Activated CD4-positive, alpha-beta T cell treated with anti-CD3 and anti-CD28 coated beads for 4 hours (primary cell): Measurements from ENCODE around the gene HIVEP1.
"Not testable (repeated sequence)": the region's sequence is repeated elsewhere in the genome, so short reads cannot be mapped to it uniquely, and the experiment has no call there.

Experiments
- DNase-seq, 2 donors: peaks; one replicate each; pipeline ENCODE4 v3.0.0-alpha.2; 2020

HIVEP1 gene

DNA sequence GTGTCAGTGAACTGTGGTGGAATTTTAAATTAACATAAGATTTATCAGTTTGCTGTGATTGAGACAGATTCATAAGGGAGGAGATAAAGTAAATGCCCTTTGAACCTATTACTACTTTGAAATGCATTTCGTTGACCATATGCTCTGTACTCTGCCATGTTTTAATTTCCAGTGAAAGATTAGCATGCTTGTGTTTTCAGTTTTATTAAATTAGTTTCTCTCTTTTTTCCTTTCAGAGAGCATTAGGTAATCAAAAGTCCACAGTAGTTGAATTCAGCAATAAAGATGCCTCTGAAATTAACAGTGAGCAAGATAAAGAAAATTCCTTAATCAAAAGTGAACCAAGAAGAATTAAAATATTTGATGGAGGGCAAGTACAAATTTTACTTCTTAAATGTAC lies 117.4 kb downstream of the HIVEP1 start:
- DNase-seq = no peak

DNA sequence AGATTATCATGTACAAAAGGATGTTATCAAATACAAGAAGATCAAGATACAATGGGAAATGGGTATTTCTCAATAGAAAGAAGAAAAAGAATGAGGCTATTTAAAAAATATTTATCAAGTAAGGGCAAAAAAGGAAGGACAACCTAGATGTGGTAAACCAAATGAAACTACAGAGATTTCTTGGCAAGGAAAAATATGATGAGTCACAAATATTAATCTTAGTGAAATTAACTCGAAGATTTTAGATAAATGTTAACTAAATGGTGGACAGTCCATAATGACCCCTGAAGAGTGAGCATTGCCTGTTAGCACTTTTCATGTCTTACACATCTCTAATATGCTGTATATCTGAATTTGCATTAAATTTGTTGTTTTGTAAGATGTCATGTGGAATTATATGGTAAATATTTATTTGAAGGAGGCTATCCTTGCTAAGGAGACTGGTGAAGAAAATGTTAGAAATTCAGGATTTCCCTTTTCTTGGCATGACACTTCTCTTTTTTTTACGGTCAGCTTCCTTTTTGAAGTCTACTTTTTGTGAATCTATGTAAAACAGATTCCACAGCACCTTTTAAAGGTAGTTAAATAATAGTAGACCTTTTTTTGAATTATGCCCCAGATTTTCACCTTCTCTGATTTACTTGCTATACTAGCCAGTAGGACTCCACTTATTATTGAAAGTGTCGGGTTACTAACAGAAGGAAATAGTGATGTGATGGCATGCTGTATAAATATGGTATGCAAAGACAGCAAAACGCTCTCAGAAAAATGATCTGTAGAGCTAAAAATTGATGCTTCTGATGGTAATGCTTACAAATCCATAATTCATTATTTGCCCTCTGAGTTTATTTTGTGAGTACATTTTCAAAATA lies 120.5 kb downstream of the HIVEP1 start:
- DNase-seq = no peak

DNA sequence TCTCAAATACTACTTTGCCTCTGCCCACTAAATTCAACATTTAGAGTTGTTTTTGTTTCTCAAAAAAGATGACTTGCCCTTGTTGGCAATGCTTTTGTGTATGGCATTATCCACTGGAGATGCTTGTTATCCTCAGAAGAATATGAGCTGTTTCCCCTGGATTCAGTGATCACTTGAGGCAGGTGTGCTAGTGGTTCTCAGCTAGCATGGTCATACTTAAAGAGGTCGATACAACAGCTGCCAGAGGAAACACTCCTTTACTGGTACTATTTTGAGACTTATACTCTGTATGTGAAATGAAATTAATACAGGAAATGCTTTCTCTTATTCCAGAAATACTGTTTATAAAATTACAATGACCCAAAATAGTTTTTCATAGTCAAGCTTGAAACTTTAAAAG lies 122.5 kb downstream of the HIVEP1 start:
- DNase-seq = no peak

DNA sequence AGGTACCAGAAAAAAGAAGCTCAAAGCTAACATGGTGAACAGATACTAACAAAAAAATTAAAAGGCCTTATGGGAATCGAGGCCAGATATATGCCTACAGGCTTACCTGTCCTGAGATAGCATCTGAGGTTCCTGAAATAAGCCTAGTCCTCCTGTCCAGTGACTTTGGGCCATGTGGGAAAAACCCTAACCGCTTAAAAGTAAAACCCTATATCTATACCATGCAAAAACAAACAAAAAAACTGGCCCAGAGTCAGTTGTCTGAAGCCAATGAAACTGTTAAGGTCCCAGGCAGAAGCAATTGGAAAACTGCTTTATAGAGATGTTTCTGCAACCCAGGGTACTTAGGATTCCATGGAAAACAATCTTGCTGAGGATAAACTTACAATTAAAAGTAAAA lies 122.9 kb downstream of the HIVEP1 start:
- DNase-seq = no peak

DNA sequence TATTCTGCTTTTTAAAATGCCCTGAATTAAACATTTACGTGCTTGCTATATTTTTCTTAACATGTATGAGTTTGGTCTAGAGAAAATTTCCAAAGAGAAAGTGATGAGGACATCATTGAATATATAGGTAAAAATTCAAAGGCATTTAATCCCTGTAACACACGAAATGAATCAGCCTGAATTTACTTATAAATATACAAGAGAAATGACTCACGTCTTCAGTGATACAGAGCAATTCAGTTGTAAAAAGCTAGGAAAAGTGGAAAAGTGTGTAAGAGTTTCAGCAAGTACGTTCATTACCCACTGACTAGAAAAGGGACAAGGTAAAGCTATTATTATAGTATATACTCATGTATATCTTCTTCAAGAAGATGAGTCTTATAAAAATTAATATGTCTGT lies 124.8 kb downstream of the HIVEP1 start:
- DNase-seq = no peak

DNA sequence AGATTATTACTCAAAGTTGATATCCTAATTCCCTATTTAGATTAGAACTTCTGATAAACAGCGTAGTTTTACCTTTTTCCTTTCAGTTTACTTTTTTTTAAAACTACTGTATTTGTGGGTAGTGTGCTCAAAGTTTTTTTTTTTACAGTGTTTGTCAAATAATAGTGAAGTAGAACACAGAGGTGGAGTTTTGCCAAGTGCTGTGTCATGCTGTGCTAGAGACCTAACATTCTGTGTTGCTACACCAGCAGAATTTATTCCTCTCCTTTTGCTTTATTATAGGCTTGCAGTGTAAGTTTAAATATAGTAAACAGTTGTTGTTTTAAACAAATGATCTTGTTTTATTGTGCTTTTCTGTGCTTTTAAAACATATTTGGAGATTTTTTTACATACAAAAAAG lies 125.4 kb downstream of the HIVEP1 start:
- no peak for DNase-seq

DNA sequence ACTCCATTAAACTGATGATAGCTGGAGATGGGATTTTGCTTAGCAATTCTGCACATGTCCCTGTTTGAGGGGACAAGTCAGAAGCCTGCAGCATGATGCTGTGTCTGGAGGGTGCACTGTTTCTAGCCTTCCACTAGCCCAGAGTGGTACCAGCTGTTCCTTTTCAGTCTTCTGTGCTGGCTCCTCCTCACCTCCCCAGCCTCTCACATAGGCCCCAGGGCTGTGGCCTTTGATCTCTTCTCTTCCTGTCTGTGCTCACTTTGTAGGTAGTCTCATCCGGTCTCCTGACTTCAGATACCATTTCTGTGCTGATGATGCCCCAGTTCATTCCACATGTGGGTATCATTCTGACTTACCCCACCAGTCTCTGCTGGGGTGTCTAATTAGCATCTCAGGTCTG lies 126.3 kb downstream of the HIVEP1 start:
- DNase-seq = no peak

DNA sequence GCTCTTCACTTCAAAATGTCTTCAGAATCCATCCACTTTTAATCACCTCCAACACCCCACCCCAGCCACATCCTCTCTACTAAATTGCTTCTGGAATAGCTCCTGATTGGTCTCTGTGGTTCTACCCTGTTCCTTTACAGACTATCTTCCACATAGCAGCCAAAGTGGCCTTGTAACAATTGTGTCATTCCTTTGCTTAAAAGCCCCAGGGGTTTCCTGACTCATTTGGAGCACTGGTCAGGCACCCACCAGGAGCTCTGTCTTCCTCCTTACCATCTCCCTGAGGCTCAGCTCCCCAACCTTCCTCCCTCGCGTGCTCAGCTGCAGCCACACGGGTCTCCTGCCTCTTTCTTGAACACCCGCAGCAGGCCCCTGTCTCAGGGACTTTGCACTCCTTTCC lies 126.8 kb downstream of the HIVEP1 start:
- no peak for DNase-seq

DNA sequence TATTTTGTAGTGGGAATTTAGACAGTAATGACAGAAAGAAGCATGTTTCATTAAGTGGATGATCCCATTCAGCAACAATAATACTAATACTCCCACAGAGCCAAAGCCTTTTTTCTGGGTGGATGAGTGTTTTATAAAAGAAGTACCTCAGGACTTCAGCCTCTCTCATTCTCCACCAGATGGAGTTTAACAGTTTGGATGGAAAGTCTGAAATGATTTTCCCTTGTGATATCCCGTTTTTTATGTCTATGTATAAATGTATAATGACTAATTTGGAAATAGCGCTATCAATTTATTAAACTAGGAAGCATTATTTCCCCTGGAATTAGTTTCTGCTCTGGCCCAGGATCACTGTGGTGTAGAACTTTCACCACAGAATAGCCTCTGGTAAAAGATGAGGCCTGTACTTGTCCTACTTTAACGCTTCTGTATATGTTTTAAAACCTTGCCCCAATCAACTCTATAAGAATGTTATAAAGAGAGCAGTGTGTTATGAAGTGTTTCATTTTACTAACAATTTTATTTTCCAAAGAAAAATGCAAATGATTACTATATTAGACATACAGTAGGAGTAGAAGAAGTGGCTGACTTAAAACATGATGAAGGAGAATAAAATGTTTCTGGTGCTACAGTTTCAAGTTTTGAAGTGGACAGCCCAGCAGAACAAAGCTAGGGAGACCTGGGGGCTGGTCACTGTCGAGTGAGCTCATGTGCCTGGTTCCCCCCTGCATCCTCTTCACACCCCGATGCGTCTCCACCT lies 135.6 kb downstream of the HIVEP1 start:
- no peak for DNase-seq

DNA sequence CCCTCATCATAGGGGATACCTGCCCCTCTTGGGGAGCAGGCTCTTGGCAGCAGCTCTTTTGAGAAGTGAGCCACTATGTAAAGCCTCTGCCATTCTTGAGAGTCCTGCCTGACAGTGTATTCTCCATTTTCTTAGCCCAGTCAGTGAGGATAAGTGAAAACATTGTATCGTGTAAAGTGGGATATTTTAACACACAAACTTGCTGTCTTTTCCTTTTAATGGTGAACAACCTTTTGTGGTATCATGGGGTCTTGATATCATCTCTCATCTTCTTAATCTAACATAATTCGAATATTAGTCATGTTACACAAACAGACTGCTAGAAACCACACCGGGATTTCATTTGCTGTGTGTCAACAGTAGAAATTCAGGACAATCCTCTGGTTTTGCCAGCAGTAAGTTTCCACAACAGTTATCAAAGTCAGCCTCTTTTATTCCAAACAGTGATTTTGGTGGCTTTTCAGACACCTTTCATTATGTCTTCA lies 136.2 kb downstream of the HIVEP1 start:
- DNase-seq = no peak

DNA sequence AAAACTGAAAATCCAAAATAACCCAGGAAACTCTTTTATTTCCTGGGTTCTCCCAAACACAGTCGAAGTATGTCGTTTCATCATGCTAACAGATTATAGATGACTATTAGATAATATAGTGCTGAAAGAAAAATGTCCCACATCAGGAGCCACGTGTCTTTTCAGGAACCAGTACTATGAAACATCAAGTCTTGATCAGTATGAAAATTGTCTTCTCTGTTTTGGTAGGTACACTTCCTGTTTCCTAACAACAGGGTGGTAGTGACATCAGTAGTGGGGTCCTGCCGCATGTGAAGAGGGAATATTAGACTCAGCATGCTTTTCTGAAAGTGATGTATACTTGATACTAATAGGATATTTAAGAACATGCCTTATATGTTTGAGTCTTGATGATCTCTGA lies 136.7 kb downstream of the HIVEP1 start:
- DNase-seq = no peak

DNA sequence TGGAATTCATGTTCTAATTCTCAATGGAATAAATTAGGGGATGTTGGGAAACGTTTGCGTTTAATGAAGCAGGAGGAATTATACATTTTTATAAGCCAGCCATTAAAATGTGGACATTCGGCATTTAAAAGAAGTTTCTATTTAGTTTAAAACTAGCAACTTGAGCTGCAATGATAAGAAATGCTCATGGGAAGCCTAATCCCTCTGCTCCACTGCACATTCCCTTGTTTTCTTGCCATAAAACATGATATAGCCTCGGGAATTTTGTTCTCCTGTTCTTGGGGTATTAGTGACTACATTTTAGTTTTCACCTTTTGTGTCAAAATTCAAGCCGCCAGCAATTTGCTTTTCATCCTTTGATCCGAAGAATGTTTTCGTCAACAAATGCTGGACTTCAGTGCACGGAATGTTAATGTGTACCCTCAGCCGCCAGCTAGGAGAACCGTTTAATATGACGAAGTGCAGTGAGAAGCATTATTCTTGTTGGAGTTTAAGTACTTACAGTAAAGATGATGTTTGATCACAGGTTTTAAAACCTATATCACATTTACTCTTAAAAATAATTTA lies 137.9 kb downstream of the HIVEP1 start:
- DNase-seq = no peak

DNA sequence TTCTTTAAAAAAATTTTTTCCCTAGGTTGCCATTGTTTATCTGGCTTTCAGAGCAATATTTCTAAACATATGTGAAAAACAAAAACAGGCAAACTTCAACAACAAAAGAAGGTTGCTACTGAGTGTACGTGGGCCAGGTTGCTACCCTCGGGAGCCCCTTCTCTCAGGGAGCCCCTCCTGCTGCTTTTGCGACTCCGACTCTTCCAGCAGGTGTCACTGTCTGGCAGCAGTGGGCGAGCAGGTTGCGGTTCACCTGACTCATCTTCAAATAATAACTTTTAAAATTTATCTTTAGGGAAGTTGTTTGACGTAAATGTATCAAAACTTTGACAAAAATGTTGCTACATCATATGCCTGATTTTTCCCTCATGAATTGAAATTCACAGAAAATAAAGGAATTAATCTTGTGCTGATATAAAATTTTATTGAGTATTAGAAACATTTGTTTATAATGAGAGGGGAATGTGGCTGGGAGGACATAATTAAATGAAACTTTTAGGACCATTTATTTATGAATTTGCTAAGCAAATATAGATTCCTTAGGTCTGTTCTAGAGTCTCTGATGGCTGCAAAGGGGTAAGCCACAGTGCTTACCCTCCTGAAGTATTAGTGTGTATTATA lies 138.8 kb downstream of the HIVEP1 start:
- DNase-seq = peak; percentile 14 to 30

DNA sequence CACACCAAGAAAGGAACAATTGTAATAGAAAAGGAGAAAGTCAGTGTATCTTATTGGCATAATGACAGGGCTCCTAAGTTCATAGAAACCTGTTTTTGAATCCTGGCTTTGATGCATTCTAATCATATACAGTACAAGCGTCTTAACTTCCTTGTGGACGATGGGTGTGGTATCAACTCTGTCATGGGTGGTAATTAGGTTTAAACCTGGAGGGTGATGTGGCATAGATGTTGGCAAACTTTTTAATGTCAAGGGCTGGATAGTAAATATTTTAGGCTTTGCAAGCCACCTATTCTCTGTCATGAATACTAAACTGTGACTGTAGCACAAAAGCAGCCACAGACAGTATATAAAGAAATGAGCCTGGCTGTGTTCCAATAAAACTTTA lies 139.3 kb downstream of the HIVEP1 start:
- DNase-seq = no peak

DNA sequence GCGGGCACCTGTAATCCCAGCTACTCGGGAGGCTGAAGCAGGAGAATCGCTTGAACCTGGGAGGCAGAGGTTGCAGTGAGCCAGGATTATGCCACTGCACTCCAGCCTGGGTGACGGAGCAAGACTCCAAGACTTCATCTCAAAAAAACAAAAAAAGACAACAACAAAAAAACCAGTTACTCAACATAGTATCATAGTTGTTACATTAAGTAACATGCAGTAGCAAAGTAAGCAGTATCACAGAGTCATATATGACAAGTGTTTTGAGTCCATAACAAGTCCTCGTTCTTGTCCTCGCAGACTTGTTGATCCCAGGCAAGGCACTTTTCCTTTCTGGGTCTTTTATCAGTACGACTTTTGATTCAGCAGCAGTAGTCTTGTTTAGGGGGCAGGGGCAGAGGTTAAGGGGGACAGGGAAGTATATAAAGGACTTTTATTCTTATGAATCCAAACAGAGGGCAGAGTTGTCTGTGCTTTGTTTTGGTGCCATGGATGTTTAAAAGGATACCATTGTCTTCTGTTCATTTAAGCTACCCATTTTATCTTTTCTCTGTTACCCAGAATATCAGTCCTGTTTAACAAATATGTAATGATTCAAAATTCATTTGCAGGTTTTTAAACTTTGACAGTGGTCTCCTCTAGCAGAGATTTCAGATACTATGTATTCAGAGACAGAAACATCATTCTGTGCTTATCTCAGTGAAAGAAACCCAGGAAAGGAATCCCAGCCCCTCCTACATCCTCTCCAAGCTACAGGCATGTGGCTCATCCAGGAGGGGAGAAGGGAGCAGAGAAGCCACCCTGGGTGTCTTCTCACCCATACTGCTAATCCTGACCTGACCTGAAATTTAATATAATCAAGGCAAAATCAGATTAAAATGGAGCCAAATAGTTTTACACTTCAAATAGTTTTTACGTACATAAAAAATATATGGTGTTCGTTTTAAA lies 140.2 kb downstream of the HIVEP1 start:
- DNase-seq = no peak

DNA sequence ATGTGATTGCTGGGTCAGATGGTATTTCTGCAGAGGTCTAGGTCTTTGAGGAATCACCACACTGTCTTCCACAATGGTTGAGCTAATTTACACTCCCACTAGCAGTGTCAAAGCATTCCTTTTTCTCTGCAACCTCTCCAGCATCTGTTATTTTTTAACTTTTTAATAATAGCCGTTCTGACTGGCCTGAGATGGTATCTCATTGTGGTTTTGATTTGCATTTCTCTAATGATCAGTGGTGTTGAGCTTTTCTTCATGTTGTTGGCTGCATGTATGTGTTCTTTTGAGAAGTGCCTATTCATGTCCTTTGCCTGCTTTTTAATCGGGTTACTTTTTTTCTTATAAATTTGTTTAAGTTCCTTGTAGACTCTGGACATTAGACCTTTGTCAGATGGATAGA lies 143.7 kb downstream of the HIVEP1 start:
- DNase-seq = not testable (repeated sequence)

DNA sequence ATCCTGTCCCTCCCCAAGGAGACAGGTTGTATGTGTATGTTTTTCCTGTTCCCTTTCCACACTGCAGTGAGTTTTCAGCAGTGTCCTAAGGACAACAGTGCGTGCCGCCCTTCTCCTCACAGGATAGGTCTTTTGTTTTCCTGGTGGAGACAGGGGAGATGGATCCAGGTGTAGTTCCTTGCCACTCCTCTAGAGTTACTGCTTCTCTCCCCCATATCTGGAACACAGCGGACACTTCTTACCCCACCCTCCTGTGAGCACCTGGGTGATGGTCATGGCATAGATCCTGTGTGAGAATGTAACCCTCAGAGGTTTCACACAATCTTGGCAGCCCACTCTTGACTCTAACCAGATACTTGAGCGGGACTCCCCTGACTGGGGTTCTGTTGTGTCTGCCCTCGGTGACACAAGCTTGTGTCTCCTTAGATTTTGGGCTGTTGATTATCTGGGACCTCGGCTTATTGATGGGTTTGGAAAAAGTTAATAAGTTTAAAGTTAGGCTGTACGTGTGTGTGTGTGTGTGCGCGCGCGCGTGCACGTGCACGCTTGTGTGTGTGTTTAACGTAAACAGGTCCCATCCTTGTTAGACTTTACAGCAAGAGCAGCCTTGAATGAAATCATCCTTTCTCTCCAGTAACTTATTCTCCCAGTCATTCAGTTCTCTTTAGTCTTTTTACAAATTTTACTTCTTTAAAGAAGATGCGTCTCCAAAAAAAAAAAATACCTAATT lies 146.7 kb downstream of the HIVEP1 start:
- DNase-seq = no peak

DNA sequence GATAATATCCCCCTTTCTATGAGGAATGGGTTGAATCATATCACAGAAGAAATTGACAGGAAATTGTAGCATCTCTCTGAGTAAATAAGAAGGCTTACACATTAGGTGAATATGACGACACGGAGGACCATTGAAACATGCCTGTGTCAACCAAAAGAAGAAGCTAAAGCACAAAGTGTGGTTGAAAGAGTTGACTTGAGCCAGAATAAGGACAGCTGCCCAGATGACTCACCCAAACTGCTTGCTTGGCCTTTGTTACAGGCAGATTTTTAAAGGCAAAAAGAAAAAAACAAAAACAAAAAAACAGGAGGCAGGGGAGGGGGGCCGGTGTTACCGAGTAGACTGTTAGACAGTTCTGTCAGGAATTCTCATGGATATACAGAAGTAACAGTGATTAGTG lies 148.2 kb downstream of the HIVEP1 start:
- no peak for DNase-seq

DNA sequence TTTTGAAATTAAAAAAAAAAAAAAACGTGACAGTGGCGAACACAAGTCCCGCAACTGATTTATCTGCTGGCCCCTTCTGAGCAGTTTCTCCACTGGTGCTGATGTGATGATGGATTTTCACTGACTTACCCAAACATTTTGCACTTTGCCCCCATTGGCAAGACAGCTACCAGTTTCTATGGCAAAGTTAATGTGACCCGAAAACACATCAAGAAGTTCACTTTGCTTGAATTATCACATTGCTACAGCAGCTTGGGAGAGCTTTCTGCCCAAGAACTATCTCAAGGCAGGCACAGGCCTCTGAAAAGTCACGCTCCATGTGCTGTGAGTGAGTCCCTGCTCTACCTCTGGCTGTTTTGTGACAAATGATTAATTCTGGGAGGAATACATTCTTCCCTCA lies 150.1 kb downstream of the HIVEP1 start:
- DNase-seq = no peak

DNA sequence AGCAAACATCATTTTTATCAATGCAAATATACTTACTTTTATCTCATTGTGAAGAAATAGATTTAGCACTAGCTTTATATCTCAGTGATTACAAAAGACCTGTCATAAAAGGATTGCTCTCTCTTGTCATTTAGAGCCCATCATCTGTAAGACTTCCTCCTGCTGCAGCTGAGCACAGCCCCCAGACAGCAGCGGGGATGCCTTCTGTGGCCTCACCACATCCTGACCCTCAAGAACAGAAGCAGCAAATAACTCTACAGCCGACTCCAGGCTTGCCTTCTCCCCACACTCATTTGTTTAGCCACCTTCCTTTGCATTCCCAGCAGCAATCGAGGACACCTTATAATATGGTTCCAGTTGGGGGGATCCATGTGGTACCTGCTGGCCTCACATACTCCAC lies 151.0 kb downstream of the HIVEP1 start:
- DNase-seq = peak in 1 of 2 donors; percentile 5

DNA sequence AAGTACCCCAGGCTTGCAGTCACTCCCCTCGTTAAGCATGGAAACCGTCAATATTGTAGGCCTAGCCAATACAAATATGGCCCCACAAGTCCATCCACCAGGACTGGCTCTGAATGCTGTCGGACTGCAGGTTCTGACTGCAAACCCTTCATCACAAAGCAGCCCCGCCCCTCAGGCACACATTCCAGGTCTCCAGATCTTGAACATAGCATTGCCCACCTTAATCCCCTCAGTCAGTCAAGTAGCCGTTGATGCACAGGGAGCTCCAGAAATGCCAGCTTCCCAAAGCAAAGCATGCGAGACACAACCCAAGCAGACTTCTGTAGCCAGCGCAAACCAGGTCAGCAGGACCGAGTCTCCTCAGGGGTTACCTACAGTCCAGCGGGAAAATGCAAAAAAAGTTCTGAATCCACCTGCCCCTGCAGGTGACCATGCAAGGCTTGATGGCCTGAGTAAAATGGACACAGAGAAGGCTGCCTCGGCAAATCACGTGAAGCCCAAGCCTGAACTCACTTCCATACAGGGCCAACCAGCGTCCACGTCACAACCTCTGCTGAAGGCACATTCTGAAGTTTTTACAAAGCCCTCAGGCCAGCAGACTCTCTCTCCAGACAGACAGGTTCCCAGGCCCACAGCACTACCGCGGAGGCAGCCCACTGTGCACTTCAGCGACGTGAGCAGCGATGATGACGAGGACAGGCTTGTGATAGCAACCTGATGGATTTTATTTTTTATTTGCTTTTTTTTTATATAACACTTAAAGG lies 151.8 kb downstream of the HIVEP1 start:
- DNase-seq = no peak
